Astrocyte (in vitro differentiated cells and primary cell): Measurements from ENCODE around the gene WNT7A. TPM values are rescaled to one million over a fixed set of nuclear protein-coding genes. Genes with fewer than 3 reads are reported as not detected.

Source experiments
- DNase-seq: peaks from one replicate; pipeline ENCODE4 v3.0.0-alpha.2; 2010; ENCODE audit warnings: low read depth
- FAIRE-seq: peaks from 2 replicates; lab custom pipeline; 2011; peaks lifted over from hg19 to GRCh38; lab: Jason Lieb, UNC
- H2AFZ ChIP-seq: 2 replicates; pipeline ENCODE4 v1.6.0; 2012; ENCODE audit warnings: low read depth, low read length, inconsistent platforms
- H3K27ac ChIP-seq: 2 replicates; pipeline ENCODE4 v1.5.1; 2011; ENCODE audit warnings: low read depth, low read length, inconsistent platforms
- H3K27me3 ChIP-seq: 2 replicates; pipeline ENCODE4 v1.6.0; 2011; ENCODE audit warnings: low read length, inconsistent platforms; ENCODE audit not compliant: insufficient read depth
- H3K36me3 ChIP-seq: 2 replicates; pipeline ENCODE4 v1.5.1; 2011; ENCODE audit warnings: low read length, inconsistent platforms; ENCODE audit not compliant: insufficient read depth
- H3K4me1 ChIP-seq: 2 replicates; pipeline ENCODE4 v1.5.1; 2011; ENCODE audit warnings: low read length, inconsistent platforms; ENCODE audit not compliant: insufficient read depth
- H3K4me2 ChIP-seq: 2 replicates; pipeline ENCODE4 v1.6.0; 2012; ENCODE audit warnings: low read length, inconsistent platforms
- H3K4me3 ChIP-seq: 2 replicates; pipeline ENCODE4 v1.5.1; 2011; ENCODE audit warnings: low read depth, mild to moderate bottlenecking, low read length, inconsistent platforms; ENCODE audit not compliant: insufficient read depth
- H3K79me2 ChIP-seq: 2 replicates; pipeline ENCODE4 v1.6.0; 2012; ENCODE audit warnings: mild to moderate bottlenecking, low read length, inconsistent platforms; ENCODE audit not compliant: insufficient read depth
- H3K9ac ChIP-seq: 2 replicates; pipeline ENCODE4 v1.6.0; 2012; ENCODE audit warnings: mild to moderate bottlenecking, low read length, inconsistent platforms
- H3K9me3 ChIP-seq: 2 replicates; pipeline ENCODE4 v1.5.1; 2012; ENCODE audit warnings: low read depth, mild to moderate bottlenecking, low read length, inconsistent platforms; ENCODE audit not compliant: insufficient read depth
- H4K20me1 ChIP-seq: 2 replicates; pipeline ENCODE4 v1.6.0; 2012; ENCODE audit warnings: low read length, inconsistent platforms; ENCODE audit not compliant: insufficient read depth
- H3K27ac Mint-ChIP-seq: one replicate; pipeline ENCODE4 v1.8.0; 2021; ENCODE audit warnings: mild to moderate bottlenecking, mixed read lengths; ENCODE audit not compliant: unreplicated experiment
- H3K27me3 Mint-ChIP-seq: one replicate; pipeline ENCODE4 v1.8.0; 2021; ENCODE audit warnings: low read depth, mixed read lengths; ENCODE audit not compliant: unreplicated experiment
- H3K36me3 Mint-ChIP-seq: one replicate; pipeline ENCODE4 v1.8.0; 2021; ENCODE audit warnings: low read depth, mixed read lengths; ENCODE audit not compliant: unreplicated experiment
- H3K4me1 Mint-ChIP-seq: one replicate; pipeline ENCODE4 v1.8.0; 2021; ENCODE audit warnings: low read depth, mixed read lengths; ENCODE audit not compliant: unreplicated experiment
- H3K4me3 Mint-ChIP-seq: one replicate; pipeline ENCODE4 v1.8.0; 2021; ENCODE audit warnings: mild to moderate bottlenecking, moderate library complexity, mixed read lengths; ENCODE audit not compliant: unreplicated experiment
- H3K9me3 Mint-ChIP-seq: one replicate; pipeline ENCODE4 v1.8.0; 2021; ENCODE audit warnings: mild to moderate bottlenecking, mixed read lengths; ENCODE audit not compliant: unreplicated experiment
- CTCF ChIP-seq: IDR thresholded peaks from 2 replicates; pipeline ENCODE4 v1.5.1; 2011; ENCODE audit warnings: low read depth, mild to moderate bottlenecking, inconsistent platforms, low read length, moderate library complexity; ENCODE audit not compliant: insufficient read depth
- EZH2 ChIP-seq: IDR thresholded peaks from 2 replicates; pipeline ENCODE4 v1.6.1; 2012; ENCODE audit warnings: mild to moderate bottlenecking, low read length, inconsistent platforms; ENCODE audit not compliant: insufficient read depth
- total RNA-seq: library from RNA; stranded (reverse); gene quantifications from 2 replicates; pipeline ENCODE4 v1.2.1, GENCODE V29; 2021

WNT7A gene
- total RNA-seq, 1 donor from 2014 or later: 1.7 TPM

- peaks cover 2% of the 10 kb centered on the region for H3K4me1 ChIP-seq
- no peak for DNase-seq
- H3K27me3 ChIP-seq: peaks cover 3% of the 10 kb centered on the region
- no peaks in the 10 kb centered on the region for H3K36me3 ChIP-seq
- no peak overlapping the region for H3K4me3 ChIP-seq
- no peak overlapping the region for H3K27ac Mint-ChIP-seq
- no peak overlapping the region for H3K4me2 ChIP-seq
- H3K9ac ChIP-seq: no peak overlapping the region
- H3K27ac ChIP-seq: no peak overlapping the region
- no peaks in the 10 kb centered on the region for H3K36me3 Mint-ChIP-seq
- no peaks in the 10 kb centered on the region for H3K9me3 Mint-ChIP-seq
- peaks cover 29% of the 10 kb centered on the region for H3K27me3 Mint-ChIP-seq
- H3K9me3 ChIP-seq: no peaks in the 10 kb centered on the region
- TF ChIP-seq CTCF (no peak), EZH2 (no peak)
- H3K79me2 ChIP-seq: no peaks in the 10 kb centered on the region
- no peak overlapping the region for H2AFZ ChIP-seq
- no peak overlapping the region for H3K4me3 Mint-ChIP-seq
- H3K4me1 Mint-ChIP-seq: peaks cover 4% of the 10 kb centered on the region
- H4K20me1 ChIP-seq: no peaks in the 10 kb centered on the region
- FAIRE-seq: no peak
These were observed 13.6 kb downstream of the WNT7A start for GRCh38 chr3:13866041-13866965.

DNA sequence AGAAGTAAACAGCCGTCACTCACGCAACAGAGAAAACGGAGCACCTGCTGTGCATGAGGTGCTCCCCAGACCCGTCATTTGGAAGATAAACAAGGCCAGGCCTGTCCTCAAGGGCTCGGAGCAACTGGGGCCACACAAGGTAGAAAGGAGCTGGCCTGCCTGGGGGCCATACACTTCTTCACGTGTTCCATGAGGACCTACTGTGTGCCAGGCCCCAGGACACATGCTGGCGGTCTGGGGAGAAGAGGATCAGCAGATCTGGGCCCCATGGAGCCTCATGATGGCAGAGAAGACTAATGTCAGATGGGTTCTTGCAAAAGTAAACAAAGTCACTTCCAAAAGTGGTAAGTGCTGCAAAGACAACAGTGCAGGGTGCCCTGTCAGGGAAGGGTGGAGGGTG, 14.3 kb downstream of the WNT7A start:
- no peak overlapping the region for H3K4me3 Mint-ChIP-seq
- Histone ChIP-seq H2AFZ (no peak overlapping the region), H3K79me2 (no peaks in the 10 kb centered on the region), H3K27me3 (peaks cover 4% of the 10 kb centered on the region), H3K4me1 (peaks cover 2% of the 10 kb centered on the region), H3K9me3 (no peaks in the 10 kb centered on the region), H4K20me1 (no peaks in the 10 kb centered on the region), H3K4me2 (no peak overlapping the region), H3K36me3 (no peaks in the 10 kb centered on the region), H3K9ac (no peak overlapping the region), H3K27ac (no peak overlapping the region), H3K4me3 (no peak overlapping the region)
- no peak for FAIRE-seq
- TF ChIP-seq EZH2 (no peak), CTCF (no peak)
- H3K27me3 Mint-ChIP-seq: peaks cover 29% of the 10 kb centered on the region
- H3K36me3 Mint-ChIP-seq: no peaks in the 10 kb centered on the region
- H3K4me1 Mint-ChIP-seq: peaks cover 4% of the 10 kb centered on the region
- no peak for DNase-seq
- no peaks in the 10 kb centered on the region for H3K9me3 Mint-ChIP-seq
- no peak overlapping the region for H3K27ac Mint-ChIP-seq

DNA sequence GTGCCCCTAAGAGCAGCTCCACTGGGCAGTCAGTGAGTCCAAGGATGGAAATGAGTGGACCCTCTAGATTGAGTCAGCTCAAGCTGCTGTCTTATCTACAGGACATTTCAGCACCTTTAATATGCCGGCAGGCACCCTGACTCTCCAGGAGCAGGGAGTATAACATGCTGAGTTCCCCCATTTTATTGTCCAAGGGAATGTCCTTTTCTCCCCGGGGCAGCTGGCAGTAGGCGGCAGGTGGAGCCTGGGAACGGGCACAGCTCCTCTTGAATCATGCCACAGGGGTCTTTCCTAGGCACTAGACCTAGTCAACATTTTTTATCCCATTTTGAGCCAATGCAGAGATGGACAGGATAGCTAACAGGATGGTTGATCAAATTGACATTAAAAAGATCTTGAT, 14.8 kb downstream of the WNT7A start:
- Mint-ChIP-seq H3K27ac (no peak overlapping the region), H3K27me3 (peaks cover 30% of the 10 kb centered on the region)

More for the DNA sequence above, 14.8 kb downstream of the WNT7A start:
- Histone ChIP-seq H3K27ac (no peak overlapping the region), H3K4me3 (no peak overlapping the region), H3K36me3 (no peaks in the 10 kb centered on the region), H2AFZ (no peak overlapping the region), H4K20me1 (no peaks in the 10 kb centered on the region), H3K4me1 (peaks cover 2% of the 10 kb centered on the region), H3K9me3 (no peaks in the 10 kb centered on the region), H3K9ac (no peak overlapping the region), H3K4me2 (no peak overlapping the region), H3K27me3 (peaks cover 6% of the 10 kb centered on the region), H3K79me2 (no peaks in the 10 kb centered on the region)
- H3K36me3 Mint-ChIP-seq: no peaks in the 10 kb centered on the region
- FAIRE-seq: no peak
- TF ChIP-seq CTCF (no peak), EZH2 (no peak)
- no peak for DNase-seq
- H3K4me1 Mint-ChIP-seq: peaks cover 4% of the 10 kb centered on the region
- H3K4me3 Mint-ChIP-seq: no peak overlapping the region
- H3K9me3 Mint-ChIP-seq: no peaks in the 10 kb centered on the region
